Activated CD4-positive, CD25-positive, alpha-beta regulatory T cell treated with anti-CD3 and anti-CD28 coated beads, Interleukin-2, amount 50 U/mL, for 16 hours (primary cell): ENCODE results near the gene RRP1.
A peak's percentile ranks its signal among the peaks of the same experiment; 100 is the strongest.

Experiments used
- DNase-seq: peaks from one replicate; pipeline ENCODE4 v3.0.0-alpha.2; 2020; ENCODE audit warnings: low read depth, low spot score

RRP1 gene

DNA sequence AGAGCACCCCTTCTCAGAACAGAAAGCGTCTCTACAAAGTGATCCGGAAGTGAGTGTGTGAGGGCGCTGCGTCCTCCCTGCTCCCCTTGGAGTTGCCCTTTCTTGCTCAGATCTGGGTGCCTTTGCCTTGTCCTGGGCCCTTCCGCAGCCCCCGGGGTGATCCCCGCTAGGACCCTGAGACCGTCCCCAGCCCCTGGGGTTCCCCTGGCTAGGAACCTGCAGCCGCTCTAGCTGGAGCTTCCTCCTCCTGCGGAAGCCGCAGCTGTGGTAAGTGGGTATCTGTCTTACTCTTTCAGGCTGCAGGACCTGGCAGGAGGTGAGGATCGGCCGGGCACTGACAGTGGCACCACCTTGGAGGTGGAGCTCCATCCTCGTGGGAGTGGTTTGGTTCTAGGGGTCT is 11.2 kb downstream of the RRP1 start:
- no peak for DNase-seq

DNA sequence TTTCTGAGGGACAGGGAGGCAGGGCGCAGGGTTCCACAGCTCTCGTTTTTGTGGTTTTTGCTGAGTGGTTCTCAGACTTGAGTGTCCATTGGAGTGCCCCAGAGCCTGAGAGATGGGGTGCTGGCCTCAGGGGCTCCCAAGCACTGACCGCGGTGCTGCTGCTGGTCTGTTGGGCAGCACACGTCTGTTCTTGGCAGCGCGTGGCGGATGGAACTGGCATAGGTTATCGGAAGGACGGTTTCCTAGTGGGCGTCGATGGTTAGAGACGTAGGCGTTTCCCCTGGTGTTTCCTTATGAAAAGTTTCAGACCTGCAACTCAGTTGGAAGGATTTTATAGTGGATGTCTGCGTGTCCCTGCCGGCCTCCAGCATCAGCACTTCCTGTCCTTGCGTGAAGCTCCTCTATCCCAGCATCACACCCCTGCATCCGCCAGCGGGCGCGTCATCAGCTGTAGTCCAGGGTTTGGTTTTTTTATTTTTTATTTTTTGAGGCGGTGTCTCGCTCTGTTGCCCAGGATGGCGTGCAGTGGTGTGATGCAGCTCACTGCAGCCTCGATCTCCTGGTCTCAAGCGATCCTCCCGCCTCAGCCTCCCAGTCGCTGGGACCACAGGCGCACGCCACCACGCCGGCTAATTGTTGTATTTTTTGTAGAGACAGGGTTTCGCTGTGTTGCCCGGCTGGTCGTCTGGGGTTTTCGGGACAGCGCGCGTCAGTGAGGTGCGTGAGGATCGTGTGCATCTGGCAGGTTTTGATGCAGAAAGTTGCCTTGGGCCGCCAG is 11.8 kb downstream of the RRP1 start:
- DNase-seq, result no peak

- no peak for DNase-seq
These were observed 13.4 kb downstream of the RRP1 start for GRCh38 chr21:43802713-43803313.

DNA sequence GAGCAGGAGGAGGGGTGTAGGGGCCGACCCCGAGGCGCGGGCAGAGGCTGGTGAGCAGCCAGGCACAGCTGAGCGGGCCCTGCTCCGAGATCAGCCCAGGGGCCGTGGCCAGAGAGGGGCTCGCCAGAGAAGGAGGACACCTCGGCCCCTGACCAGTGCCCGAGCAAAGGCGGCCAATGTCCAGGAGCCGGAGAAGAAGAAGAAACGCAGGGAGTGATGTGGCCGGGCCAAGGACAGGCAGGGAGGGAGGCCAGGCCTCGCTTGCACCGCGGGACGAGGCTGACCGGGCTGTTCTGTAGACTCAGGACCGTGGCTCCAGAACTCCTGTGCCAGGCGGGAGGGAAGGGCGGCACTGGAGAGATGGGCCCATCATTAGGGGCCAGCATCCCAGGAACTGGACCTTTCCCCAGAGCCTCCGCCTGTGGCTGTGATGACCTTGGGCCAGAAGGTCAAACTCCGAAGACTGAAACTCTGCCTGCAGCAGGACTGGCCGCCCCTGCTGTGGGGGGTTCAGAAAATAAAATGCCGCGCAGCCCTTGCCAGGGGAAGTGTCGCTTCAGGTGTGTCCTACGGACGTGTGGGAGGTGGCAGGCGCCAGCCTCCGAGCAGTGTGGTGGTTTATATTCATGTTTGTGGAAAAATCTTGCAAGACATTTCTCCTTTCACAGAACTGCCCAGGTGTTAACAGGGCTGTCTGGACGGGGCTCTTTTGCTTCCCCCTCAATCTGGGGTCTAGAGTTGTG is 14.4 kb downstream of the RRP1 start:
- no peak for DNase-seq

DNA sequence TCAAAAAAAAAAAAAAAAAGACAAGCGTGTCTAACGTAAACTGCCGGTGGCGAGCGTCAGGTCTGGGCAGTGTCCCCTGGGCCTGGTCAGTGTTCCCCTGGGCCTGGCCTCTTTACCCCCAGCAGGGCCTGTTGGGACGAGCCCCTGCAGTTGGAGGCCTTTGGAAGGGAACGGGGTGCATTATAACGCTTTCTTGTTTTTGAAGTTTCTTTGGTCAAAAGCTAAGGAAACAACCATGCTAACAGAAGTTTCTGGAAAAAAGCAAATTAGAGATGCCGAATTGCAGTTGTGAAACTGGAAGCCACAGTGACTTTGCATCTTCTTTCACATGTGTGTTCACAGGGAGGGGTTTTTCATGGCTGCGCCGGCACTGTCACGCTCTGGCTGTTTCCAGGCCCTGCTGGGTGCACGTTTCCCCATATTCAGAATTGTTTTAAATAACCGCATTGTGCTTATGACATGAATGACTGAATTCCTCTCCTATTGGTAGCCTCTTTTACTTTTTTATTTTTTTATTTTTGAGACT is 16.0 kb downstream of the RRP1 start:
- DNase-seq, result no peak

- DNase-seq, result no peak
These were observed 16.8 kb downstream of the RRP1 start for GRCh38 chr21:43806017-43806710.

GRCh38 chr21:43808367-43808766 is 19.0 kb downstream of the RRP1 start:
- no peak for DNase-seq

- DNase-seq, result no peak
These were observed 19.5 kb downstream of the RRP1 start for GRCh38 chr21:43808832-43809251.

DNA sequence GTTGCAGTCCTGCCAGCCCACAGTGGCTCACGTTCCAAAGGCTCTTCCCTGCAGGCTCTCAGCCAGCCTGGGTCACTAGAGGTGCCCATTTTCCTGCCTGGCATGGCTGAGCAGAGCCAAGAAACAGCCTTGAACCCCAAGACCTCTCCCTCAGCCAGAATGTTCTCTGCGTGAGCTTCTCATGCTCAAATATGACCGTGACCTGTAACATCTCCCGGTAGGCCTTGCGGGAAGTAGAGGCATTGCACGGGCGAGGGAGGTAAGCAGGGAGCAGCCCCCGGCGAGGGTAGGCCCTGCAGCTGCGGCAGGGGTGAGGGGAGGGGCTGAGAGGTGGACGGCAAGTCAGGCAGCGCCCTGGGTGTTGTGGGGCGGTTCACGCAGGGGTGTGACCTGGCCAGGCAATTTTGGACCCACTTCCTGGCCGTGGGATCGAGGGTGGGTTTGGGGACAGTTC is 20.0 kb downstream of the RRP1 start:
- no peak for DNase-seq

DNA sequence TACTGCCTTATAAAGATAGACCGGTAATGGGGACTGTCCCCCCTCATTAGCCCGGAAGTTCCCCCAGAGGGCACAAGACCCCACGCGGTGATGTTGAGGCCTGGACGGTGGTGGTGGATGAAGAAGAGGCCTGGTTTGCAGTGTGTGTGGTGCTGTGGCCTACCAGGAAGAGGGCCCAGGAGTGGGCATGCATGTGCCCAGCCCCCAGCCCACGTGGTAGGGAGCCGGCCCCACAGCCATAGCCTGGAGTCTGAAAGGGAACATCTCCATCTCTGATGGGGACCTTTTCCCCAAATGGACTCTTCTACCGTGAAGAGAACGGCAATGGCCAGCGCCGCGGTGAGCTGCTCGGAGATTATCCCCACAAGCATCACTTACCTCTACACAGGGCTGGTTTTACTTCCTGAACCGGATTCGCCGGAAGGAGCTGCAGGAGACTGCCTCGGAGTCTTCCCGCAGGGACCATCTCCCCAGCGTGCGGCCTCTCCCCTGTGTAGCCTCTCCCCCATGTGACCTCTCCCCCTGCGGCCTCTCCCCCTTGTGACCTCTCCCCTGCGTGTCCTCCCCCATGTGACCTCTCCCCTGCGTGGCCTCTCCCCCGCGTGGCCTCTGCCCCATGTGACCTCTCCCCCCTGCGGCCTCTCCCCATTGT is 20.6 kb downstream of the RRP1 start:
- no peak for DNase-seq

- DNase-seq, result peak; percentile 82
These were observed 21.3 kb downstream of the RRP1 start for GRCh38 chr21:43810505-43811261.

- no peak for DNase-seq
These were observed 22.1 kb downstream of the RRP1 start for GRCh38 chr21:43811262-43812105.

GRCh38 chr21:43812139-43812821 is 22.9 kb downstream of the RRP1 start:
- no peak for DNase-seq

DNA sequence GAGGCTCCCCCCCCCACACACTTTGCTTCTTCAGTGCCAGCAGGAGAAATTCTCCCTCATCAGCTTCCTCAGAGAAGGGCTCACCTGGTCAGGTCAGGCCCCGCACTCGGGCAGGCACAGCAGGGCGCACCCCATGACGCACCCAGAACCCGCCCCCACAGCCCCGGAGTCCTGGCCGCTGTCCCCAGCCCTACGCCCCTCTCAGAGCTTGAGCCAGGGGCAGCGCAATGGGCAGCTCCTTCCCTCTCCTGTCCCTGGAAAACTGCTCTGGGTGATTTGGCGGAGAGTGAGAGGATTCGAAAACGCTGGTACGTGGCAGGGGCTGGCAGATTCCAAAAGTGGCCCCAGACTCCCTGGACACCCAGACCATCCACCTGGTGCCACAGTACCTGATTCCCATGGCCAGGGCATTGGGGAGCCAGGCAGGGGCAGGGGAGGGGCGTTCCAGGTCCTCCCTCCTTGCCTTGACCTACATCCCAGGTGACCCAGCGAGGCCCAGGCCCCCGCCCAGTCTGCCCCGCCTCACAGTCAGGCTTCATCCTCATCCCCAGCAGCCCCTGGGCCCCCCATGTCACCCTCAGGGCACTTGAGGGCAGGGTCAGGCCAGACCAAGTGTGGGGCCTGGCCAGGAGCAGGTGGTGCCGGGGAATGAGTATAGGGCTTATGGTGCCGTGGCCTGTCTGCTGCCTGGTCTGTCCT is 23.7 kb downstream of the RRP1 start:
- DNase-seq, result no peak

DNA sequence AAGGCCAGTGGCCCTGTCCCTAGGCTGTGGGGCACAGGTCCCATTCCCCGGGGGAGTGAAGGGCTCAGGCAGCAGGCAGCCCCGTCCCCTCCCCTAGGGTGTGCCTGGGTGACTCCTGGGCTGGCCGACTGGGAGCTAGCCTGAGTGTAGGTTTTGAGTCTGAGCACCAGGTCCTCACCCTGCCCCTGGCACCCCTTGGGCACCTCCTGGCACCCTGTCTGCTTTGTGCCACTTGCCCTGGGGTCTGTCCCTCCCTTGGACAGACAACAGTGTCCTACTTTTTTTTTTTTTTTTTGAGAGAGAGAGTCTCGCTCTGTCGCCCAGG is 24.2 kb downstream of the RRP1 start:
- DNase-seq, result no peak

DNA sequence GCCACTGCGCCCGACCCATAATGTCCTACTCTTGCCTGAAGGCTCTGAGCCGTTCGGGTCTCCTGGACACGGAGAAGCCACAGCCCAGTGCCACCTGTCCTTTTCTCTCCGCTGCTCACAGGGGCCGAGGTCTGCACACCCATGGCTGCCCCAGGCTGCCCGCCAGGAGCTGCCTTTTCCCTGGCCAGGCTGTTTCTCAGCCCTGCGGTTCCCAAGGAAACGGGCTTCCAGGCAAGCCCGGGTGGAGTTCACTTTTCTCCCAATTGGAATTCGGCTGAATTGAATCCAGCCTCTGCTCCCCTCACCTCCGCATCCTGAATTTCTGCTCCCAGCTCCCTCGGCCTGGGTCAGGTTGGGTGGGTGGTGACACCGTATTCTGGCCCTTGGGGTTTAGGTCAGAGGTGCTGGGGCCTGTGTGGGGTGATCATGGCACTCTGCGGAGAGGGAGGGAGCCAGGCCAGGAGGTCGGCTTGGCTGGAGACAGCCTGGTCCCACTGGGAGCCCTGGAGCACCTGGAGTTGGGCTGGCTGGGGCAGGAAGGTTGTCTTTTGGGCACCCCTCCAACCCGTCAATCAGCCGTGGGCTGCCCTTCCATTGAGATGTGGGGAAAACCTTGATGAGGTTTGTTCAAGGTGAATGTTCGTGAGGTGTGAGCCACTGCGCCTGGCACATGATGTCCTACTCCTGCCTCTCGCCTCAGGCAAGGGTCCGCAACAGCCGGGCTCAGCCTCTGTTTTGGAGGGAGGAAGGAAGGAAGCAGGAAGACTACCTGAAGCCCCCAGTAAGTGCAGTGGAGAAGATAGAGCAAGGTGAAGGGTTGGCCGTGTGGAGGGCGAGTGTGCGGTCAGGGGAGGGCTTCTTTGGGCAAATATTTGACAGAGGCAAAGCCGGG is 25.1 kb downstream of the RRP1 start:
- DNase-seq, result no peak

- DNase-seq, result no peak
These were observed 25.8 kb downstream of the RRP1 start for GRCh38 chr21:43815107-43815613.
